Loucy (cell line): Measurements from ENCODE around the gene UBE2F.

Source experiments
- H2AFZ ChIP-seq: fragments of 200-600 bp; sonication (generic); 2 replicates; pipeline ENCODE4 v1.6.0; 2016; ENCODE audit warnings: antibody characterized with exemption, mild to moderate bottlenecking, low read length, moderate library complexity
- H3F3A ChIP-seq: fragments of 200-600 bp; 2 replicates; pipeline ENCODE4 v1.6.0; 2016; ENCODE audit warnings: antibody characterized with exemption, low read depth, mild to moderate bottlenecking
- H3K27me3 ChIP-seq: fragments of 200-600 bp; sonication (generic); 2 replicates; pipeline ENCODE4 v1.6.1; 2014; ENCODE audit warnings: low read length, mild to moderate bottlenecking; ENCODE audit not compliant: insufficient read depth, poor library complexity, severe bottlenecking
- H3K36me3 ChIP-seq: fragments of 200-600 bp; sonication (generic); 2 replicates; pipeline ENCODE4 v1.6.1; 2016; ENCODE audit warnings: low read length; ENCODE audit not compliant: insufficient read depth
- H3K4me1 ChIP-seq: fragments of 200-600 bp; sonication (generic); 2 replicates; pipeline ENCODE4 v1.5.1; 2014; ENCODE audit warnings: low read length, mild to moderate bottlenecking; ENCODE audit not compliant: insufficient read depth, poor library complexity, severe bottlenecking
- H3K4me2 ChIP-seq: fragments of 200-600 bp; sonication (generic); 2 replicates; pipeline ENCODE4 v1.6.0; 2014; ENCODE audit warnings: antibody characterized with exemption, low read length, low read depth, mild to moderate bottlenecking; ENCODE audit not compliant: poor library complexity, severe bottlenecking
- H3K4me3 ChIP-seq: fragments of 200-600 bp; sonication (generic); 2 replicates; pipeline ENCODE4 v1.5.1; 2014; ENCODE audit warnings: low read length, mild to moderate bottlenecking, mixed read lengths; ENCODE audit not compliant: poor library complexity, severe bottlenecking
- H3K79me2 ChIP-seq: fragments of 200-600 bp; sonication (generic); 2 replicates; pipeline ENCODE4 v1.6.1; 2014; ENCODE audit warnings: low read length; ENCODE audit not compliant: insufficient read depth
- H3K9ac ChIP-seq: fragments of 200-600 bp; sonication (generic); 2 replicates; pipeline ENCODE4 v1.6.0; 2014; ENCODE audit warnings: mild to moderate bottlenecking, low read depth, low read length, moderate library complexity; ENCODE audit not compliant: poor library complexity, severe bottlenecking
- H3K9me2 ChIP-seq: fragments of 200-600 bp; sonication (generic); replicated peaks from 2 replicates; pipeline ENCODE4 v1.6.1; 2016; ENCODE audit warnings: low read depth, low read length, mixed read lengths
- H3K9me3 ChIP-seq: fragments of 200-600 bp; sonication (generic); 2 replicates; pipeline ENCODE4 v1.6.1; 2014; ENCODE audit warnings: mild to moderate bottlenecking, antibody characterized with exemption, low read length, low read depth; ENCODE audit not compliant: insufficient read depth
- H4K20me1 ChIP-seq: fragments of 200-600 bp; sonication (generic); 2 replicates; pipeline ENCODE4 v1.6.0; 2014; ENCODE audit warnings: antibody characterized with exemption, low read length, mild to moderate bottlenecking; ENCODE audit not compliant: insufficient read depth, poor library complexity, severe bottlenecking
- EZH2phosphoT487 ChIP-seq: fragments of 200-600 bp; IDR thresholded peaks from 2 replicates; pipeline ENCODE4 v1.6.1; 2018; ENCODE audit warnings: antibody characterized with exemption, mild to moderate bottlenecking, moderate library complexity, borderline replicate concordance
- TF ChIP-seq, protein P1 (sequence below): fragments of 200-600 bp; sonication (generic); conservative IDR thresholded peaks from 2 replicates; pipeline ENCODE4 v1.5.1; 2014; ENCODE audit warnings: mild to moderate bottlenecking, antibody characterized with exemption, low read length

UBE2F gene

DNA sequence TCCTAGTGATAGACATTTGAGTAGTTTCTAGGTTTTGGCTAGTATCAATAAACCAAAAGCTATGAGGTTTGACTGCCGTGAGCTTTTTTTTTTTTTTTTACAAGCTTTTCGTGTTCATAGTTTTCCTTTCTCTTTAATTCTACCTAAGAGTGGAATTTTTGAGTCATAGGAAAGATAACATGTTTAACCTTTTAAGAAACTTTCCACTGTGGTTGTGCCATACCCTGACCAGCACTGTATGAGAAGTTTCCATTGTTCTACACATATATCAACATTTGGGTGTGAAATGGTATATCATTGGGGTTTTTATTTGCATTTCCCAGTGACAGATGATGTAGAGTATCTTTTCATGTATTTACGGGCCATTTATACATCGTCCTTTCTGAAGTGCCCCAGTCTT, 31.7 kb downstream of the UBE2F start:
- Histone ChIP-seq H3K9me3 (no peaks in the 10 kb centered on the region), H3K4me3 (no peak overlapping the region), H2AFZ (no peak overlapping the region), H3K4me2 (no peak overlapping the region), H3K27me3 (no peaks in the 10 kb centered on the region), H3K9me2 (no peaks in the 10 kb centered on the region), H3K36me3 (peaks cover 43% of the 10 kb centered on the region; the same call in 1 of the 2 replicates), H4K20me1 (peaks cover 3% of the 10 kb centered on the region), H3K4me1 (peaks cover 7% of the 10 kb centered on the region), H3K9ac (no peak overlapping the region), H3K79me2 (peaks cover 18% of the 10 kb centered on the region; the same call in 1 of the 2 replicates), H3F3A (peaks cover 4% of the 10 kb centered on the region; the same call in 1 of the 2 replicates)
- TF ChIP-seq EZH2phosphoT487, result no peak
- TF ChIP-seq, protein P1, sequence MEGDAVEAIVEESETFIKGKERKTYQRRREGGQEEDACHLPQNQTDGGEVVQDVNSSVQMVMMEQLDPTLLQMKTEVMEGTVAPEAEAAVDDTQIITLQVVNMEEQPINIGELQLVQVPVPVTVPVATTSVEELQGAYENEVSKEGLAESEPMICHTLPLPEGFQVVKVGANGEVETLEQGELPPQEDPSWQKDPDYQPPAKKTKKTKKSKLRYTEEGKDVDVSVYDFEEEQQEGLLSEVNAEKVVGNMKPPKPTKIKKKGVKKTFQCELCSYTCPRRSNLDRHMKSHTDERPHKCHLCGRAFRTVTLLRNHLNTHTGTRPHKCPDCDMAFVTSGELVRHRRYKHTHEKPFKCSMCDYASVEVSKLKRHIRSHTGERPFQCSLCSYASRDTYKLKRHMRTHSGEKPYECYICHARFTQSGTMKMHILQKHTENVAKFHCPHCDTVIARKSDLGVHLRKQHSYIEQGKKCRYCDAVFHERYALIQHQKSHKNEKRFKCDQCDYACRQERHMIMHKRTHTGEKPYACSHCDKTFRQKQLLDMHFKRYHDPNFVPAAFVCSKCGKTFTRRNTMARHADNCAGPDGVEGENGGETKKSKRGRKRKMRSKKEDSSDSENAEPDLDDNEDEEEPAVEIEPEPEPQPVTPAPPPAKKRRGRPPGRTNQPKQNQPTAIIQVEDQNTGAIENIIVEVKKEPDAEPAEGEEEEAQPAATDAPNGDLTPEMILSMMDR, result no peak

DNA sequence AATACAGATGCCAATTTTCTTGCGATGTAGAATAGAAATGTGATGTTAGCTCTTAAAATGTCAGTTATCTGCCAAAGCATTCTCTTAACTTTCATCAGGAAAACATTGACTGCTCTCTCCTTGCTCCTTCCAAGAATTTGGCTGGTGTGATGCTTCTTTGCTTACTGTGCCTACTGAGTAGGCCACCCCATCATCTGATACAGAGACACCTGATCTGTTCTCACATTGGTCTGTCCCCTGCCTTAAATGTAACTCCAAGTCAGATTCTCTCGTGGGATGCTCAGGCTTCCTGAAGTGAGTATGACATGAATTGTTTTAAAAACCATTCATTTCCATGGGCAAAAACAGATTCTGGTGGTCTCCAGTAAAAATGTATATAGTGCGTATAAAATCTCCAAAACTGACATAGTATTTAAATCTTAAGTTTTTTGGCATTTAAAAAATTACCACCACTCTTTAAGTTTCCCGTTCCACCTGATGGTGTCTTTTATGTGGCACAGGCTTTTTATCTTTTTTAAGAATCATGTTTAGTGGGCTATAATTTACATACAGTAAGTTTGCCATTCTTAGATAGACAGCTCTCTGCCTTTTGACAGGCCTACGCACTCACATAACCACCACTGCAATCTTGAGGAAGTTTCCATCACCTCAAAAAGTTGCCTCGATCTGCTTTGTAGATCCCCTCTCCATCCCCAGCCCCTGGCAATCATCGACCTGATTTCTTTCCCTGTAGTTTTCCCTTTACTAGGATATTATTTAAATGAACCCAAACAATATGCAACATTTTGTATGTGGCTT, 36.6 kb downstream of the UBE2F start:
- TF ChIP-seq, protein P1, result no peak
- H3K4me1 ChIP-seq, result peaks cover 15% of the 10 kb centered on the region

DNA sequence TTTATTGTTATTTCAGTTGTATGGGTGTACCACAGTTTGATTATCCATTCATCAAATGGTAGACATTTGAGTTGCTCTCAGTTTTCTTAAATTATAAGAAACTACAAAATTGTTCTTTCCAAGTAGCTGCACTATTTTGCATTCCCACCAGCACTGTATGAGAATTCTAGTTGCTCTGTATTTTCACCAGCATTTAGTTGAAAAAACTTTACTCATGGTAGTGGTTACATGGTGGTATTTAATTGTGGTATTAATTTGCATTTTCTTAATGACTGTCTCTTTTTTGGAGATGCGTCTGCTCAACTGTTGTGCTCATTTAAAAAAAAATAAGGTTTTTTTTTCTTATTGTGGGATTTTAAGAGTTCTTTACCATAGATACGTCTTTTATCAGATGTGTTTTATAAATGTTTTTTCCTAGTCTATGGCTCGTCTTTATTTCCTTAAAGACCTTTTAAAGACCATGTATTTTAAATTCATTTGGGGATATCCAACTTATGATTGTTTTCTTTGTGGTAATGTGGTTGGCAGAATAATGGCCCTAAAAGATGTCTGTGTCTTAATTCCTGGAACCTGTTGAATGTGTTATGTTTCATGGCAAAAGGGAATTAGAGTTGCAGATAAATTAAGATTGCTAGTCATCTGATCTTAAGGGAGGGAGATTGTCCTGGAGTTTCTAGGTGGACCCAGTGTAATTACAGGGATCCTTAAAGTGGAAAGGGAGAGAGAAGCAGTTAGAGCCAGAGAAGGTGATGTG, 37.4 kb downstream of the UBE2F start:
- no peak overlapping the region for H3K9ac ChIP-seq
- H3K4me2 ChIP-seq, result no peak overlapping the region
- no peak overlapping the region for H3K4me3 ChIP-seq
- peaks cover 4% of the 10 kb centered on the region; the same call in 1 of the 2 replicates for H3F3A ChIP-seq
- H2AFZ ChIP-seq, result no peak overlapping the region
- TF ChIP-seq, protein P1, result no peak
- TF ChIP-seq EZH2phosphoT487, result no peak
- no peaks in the 10 kb centered on the region for H3K9me3 ChIP-seq
- peaks cover 8% of the 10 kb centered on the region for H4K20me1 ChIP-seq
- H3K79me2 ChIP-seq, result peaks cover 48% of the 10 kb centered on the region
- no peaks in the 10 kb centered on the region for H3K9me2 ChIP-seq
- no peaks in the 10 kb centered on the region for H3K27me3 ChIP-seq
- peaks cover 34% of the 10 kb centered on the region; the same call in 1 of the 2 replicates for H3K36me3 ChIP-seq
- H3K4me1 ChIP-seq, result peaks cover 21% of the 10 kb centered on the region

More for the DNA sequence above, 36.6 kb downstream of the UBE2F start:
- Histone ChIP-seq H3K4me2 (no peak overlapping the region), H3K9me2 (no peaks in the 10 kb centered on the region), H2AFZ (no peak overlapping the region), H3K27me3 (no peaks in the 10 kb centered on the region), H3K36me3 (peaks cover 36% of the 10 kb centered on the region; the same call in 1 of the 2 replicates), H3K9ac (no peak overlapping the region), H3F3A (peaks cover 4% of the 10 kb centered on the region; the same call in 1 of the 2 replicates), H3K9me3 (no peaks in the 10 kb centered on the region), H4K20me1 (peaks cover 8% of the 10 kb centered on the region), H3K79me2 (peaks cover 48% of the 10 kb centered on the region), H3K4me3 (no peak overlapping the region)
